Fibroblast of mammary gland (primary cell): Measurements from ENCODE around the gene DYSF.

Experiments used
- DNase-seq: peaks from one replicate; pipeline ENCODE4 v3.0.0-alpha.2; 2010; ENCODE audit warnings: low read depth
- H3K4me3 ChIP-seq: 2 replicates; pipeline ENCODE4 v1.5.1; 2011; ENCODE audit warnings: low read depth, mild to moderate bottlenecking, low read length, moderate library complexity; ENCODE audit not compliant: control insufficient read depth
- CTCF ChIP-seq: conservative IDR thresholded peaks from 2 replicates; pipeline ENCODE4 v1.5.1; 2011; ENCODE audit warnings: low read depth, low read length, inconsistent platforms; ENCODE audit not compliant: control insufficient read depth, insufficient read depth

DYSF gene

GRCh38 chr2:71679491-71679890 lies 226.1 kb downstream of the DYSF start:
- no peak for DNase-seq
- TF ChIP-seq CTCF, result no peak

GRCh38 chr2:71680925-71681324 lies 227.6 kb downstream of the DYSF start:
- no peak for TF ChIP-seq CTCF
- no peak overlapping the region for H3K4me3 ChIP-seq
- no peak for DNase-seq

More at GRCh38 chr2:71679491-71679890, 226.1 kb downstream of the DYSF start:
- H3K4me3 ChIP-seq, result no peak overlapping the region

GRCh38 chr2:71681626-71682025 lies 228.3 kb downstream of the DYSF start:
- TF ChIP-seq CTCF, result no peak
- H3K4me3 ChIP-seq, result no peak overlapping the region
- DNase-seq, result no peak

GRCh38 chr2:71682341-71682740 lies 229.0 kb downstream of the DYSF start:
- no peak for DNase-seq
- H3K4me3 ChIP-seq, result no peak overlapping the region
- no peak for TF ChIP-seq CTCF

- TF ChIP-seq CTCF, result no peak
- no peak overlapping the region for H3K4me3 ChIP-seq
- no peak for DNase-seq
These were observed 229.7 kb downstream of the DYSF start for GRCh38 chr2:71683070-71683469.

GRCh38 chr2:71683666-71684065 lies 230.3 kb downstream of the DYSF start:
- no peak for TF ChIP-seq CTCF
- no peak overlapping the region for H3K4me3 ChIP-seq
- no peak for DNase-seq
